ENCODE data around the gene HOXA10.

Gene HOXA10

DNA sequence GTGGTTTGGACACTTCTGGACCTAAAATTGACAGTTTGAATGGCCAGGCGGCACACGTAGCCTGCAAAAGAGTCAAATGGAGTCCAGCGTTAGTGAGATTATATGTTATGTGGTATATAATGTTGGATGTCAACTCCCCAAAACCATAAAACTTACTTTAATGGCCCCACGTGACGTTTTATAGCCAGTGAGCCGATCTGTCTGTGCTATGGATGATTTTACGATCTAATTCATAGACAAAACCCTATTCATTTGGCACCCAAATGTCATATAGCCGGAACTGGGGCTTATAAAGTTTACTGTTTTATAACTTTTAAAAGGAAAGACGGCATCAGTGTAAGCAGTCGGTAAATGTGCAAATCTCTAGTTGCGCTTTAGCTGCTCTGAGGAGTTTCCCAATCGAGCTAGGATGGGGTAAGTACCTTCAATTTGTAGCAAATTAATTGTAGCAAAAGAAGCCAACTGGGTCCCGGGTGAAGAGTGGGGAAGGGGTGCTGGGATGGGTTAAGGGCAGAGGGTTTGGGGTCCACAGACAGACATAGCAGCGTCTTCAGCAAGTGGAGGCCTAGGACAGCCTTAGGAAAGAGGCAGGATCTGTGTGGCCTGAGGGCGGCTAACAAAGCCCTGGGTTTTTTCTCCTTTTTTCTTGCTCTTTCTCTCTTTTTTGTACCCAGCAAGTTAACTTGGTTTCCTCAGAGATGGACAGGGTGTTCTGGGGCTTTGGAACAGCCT is 33.8 kb downstream of the HOXA10 start:
- H3K27me3 ChIP-seq (ENCODE audit: insufficient read depth, poor library complexity, severe bottlenecking), result peaks cover 3% of the 10 kb centered on the region
- TF ChIP-seq SPI1 (IDR thresholded peaks at IDR 0.05; ENCODE audit: borderline replicate concordance, low read depth) (no peak), GABPA (IDR thresholded peaks at IDR 0.05; ENCODE audit: low read depth) (no peak), POLR2AphosphoS5 (IDR thresholded peaks at IDR 0.05; ENCODE audit: low read depth) (no peak)
- TF ChIP-seq, protein P1, sequence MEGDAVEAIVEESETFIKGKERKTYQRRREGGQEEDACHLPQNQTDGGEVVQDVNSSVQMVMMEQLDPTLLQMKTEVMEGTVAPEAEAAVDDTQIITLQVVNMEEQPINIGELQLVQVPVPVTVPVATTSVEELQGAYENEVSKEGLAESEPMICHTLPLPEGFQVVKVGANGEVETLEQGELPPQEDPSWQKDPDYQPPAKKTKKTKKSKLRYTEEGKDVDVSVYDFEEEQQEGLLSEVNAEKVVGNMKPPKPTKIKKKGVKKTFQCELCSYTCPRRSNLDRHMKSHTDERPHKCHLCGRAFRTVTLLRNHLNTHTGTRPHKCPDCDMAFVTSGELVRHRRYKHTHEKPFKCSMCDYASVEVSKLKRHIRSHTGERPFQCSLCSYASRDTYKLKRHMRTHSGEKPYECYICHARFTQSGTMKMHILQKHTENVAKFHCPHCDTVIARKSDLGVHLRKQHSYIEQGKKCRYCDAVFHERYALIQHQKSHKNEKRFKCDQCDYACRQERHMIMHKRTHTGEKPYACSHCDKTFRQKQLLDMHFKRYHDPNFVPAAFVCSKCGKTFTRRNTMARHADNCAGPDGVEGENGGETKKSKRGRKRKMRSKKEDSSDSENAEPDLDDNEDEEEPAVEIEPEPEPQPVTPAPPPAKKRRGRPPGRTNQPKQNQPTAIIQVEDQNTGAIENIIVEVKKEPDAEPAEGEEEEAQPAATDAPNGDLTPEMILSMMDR (IDR thresholded peaks at IDR 0.05; ENCODE audit: insufficient read depth, low read length), result no peak
- TF ChIP-seq, protein P2, sequence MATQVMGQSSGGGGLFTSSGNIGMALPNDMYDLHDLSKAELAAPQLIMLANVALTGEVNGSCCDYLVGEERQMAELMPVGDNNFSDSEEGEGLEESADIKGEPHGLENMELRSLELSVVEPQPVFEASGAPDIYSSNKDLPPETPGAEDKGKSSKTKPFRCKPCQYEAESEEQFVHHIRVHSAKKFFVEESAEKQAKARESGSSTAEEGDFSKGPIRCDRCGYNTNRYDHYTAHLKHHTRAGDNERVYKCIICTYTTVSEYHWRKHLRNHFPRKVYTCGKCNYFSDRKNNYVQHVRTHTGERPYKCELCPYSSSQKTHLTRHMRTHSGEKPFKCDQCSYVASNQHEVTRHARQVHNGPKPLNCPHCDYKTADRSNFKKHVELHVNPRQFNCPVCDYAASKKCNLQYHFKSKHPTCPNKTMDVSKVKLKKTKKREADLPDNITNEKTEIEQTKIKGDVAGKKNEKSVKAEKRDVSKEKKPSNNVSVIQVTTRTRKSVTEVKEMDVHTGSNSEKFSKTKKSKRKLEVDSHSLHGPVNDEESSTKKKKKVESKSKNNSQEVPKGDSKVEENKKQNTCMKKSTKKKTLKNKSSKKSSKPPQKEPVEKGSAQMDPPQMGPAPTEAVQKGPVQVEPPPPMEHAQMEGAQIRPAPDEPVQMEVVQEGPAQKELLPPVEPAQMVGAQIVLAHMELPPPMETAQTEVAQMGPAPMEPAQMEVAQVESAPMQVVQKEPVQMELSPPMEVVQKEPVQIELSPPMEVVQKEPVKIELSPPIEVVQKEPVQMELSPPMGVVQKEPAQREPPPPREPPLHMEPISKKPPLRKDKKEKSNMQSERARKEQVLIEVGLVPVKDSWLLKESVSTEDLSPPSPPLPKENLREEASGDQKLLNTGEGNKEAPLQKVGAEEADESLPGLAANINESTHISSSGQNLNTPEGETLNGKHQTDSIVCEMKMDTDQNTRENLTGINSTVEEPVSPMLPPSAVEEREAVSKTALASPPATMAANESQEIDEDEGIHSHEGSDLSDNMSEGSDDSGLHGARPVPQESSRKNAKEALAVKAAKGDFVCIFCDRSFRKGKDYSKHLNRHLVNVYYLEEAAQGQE (IDR thresholded peaks at IDR 0.05; ENCODE audit: insufficient replicate concordance, low read depth), result no peak
- no peak for DNase-seq (ENCODE audit: low read depth in 1 of 2, low spot score in 1 of 2)
- H3K4me3 ChIP-seq (replicated peaks; ENCODE audit: insufficient read depth, low read length), result no peak overlapping the region
- no peak overlapping the region for H3K27ac ChIP-seq (replicated peaks)

DNA sequence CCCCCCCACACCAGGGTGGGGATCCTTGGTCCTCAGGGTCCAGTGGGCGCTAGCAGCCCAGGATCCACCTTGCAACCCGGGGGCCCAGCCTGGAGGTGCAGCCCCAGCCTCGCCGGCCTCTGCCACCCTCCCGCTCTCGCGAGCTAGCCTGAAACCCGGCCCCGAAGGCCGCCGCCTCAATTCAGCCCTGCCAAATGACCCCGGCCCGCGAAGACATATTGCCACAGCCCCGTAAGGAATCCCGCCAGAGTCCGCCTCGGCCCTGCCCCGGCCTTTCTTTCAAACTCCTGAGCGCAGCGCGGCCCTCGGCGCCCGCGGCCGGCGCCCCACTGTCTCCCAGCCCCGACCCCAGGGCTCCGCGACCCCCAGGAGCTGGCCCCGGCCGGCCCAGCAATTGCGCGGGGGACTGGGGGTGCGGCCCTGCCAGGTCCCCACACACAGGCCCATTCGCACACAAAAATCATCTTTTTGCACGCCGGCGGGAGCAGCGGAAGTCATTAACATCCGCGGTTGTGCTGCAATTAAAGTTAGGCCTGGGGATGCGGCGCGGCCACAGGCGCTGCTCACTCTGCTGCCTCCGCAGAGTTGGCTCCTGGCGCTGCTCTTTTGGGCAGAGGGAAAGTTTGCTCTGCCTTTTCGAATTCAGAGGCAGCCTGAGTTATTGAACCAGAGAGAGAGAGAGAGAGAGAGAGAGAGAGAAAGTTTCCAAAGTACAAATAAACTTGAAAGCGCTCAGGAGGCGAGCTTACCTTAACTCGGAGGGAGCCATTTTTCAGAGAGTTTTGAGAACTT is 34.6 kb downstream of the HOXA10 start:
- H3K4me3 ChIP-seq (replicated peaks; ENCODE audit: insufficient read depth, low read length), result no peak overlapping the region
- TF ChIP-seq SPI1 (IDR thresholded peaks at IDR 0.05; ENCODE audit: borderline replicate concordance, low read depth), result no peak
- no peak for TF ChIP-seq POLR2AphosphoS5 (IDR thresholded peaks at IDR 0.05; ENCODE audit: low read depth)
- TF ChIP-seq GABPA (IDR thresholded peaks at IDR 0.05; ENCODE audit: low read depth), result no peak
- TF ChIP-seq, protein P2 (IDR thresholded peaks at IDR 0.05; ENCODE audit: insufficient replicate concordance, low read depth), result no peak
- TF ChIP-seq, protein P1 (IDR thresholded peaks at IDR 0.05; ENCODE audit: insufficient read depth, low read length), result no peak
- peaks cover 3% of the 10 kb centered on the region for H3K27me3 ChIP-seq (ENCODE audit: insufficient read depth, poor library complexity, severe bottlenecking)
- H3K27ac ChIP-seq (replicated peaks), result no peak overlapping the region
- no peak for DNase-seq (ENCODE audit: low read depth in 1 of 2, low spot score in 1 of 2)

DNA sequence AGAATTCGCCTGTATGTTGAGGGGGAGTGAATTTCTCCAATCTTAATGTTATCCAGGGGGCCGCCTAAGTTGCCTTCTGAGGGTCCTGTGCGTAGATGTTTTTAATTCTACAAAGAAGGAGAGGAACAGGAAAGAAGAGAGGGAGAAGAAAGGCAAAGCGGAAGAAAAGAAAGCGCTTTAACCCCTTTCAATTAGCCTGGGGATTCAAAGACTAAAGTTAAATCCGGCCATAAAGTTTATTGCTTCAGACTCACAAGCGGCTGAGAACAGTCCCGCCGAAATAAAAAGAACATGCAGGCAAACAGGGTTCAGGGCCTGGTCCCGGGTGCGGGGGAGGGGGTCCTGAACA is 35.2 kb downstream of the HOXA10 start:
- TF ChIP-seq, protein P2 (IDR thresholded peaks at IDR 0.05; ENCODE audit: insufficient replicate concordance, low read depth), result no peak
- TF ChIP-seq, protein P1 (IDR thresholded peaks at IDR 0.05; ENCODE audit: insufficient read depth, low read length), result no peak
- TF ChIP-seq POLR2AphosphoS5 (IDR thresholded peaks at IDR 0.05; ENCODE audit: low read depth), result no peak
- H3K27me3 ChIP-seq (ENCODE audit: insufficient read depth, poor library complexity, severe bottlenecking), result peaks cover 3% of the 10 kb centered on the region
- DNase-seq (ENCODE audit: low read depth in 1 of 2, low spot score in 1 of 2), result no peak
- no peak overlapping the region for H3K27ac ChIP-seq (replicated peaks)
- H3K4me3 ChIP-seq (replicated peaks; ENCODE audit: insufficient read depth, low read length), result no peak overlapping the region
